ENCODE measurements around the gene SZRD1. TPM values are rescaled to one million over a fixed set of nuclear protein-coding genes. Genes with fewer than 3 reads are reported as not detected.
A peak's percentile ranks its signal among the peaks of the same experiment; 100 is the strongest.

SZRD1 gene
- total RNA-seq, 1 donor = 72.5 TPM

DNA sequence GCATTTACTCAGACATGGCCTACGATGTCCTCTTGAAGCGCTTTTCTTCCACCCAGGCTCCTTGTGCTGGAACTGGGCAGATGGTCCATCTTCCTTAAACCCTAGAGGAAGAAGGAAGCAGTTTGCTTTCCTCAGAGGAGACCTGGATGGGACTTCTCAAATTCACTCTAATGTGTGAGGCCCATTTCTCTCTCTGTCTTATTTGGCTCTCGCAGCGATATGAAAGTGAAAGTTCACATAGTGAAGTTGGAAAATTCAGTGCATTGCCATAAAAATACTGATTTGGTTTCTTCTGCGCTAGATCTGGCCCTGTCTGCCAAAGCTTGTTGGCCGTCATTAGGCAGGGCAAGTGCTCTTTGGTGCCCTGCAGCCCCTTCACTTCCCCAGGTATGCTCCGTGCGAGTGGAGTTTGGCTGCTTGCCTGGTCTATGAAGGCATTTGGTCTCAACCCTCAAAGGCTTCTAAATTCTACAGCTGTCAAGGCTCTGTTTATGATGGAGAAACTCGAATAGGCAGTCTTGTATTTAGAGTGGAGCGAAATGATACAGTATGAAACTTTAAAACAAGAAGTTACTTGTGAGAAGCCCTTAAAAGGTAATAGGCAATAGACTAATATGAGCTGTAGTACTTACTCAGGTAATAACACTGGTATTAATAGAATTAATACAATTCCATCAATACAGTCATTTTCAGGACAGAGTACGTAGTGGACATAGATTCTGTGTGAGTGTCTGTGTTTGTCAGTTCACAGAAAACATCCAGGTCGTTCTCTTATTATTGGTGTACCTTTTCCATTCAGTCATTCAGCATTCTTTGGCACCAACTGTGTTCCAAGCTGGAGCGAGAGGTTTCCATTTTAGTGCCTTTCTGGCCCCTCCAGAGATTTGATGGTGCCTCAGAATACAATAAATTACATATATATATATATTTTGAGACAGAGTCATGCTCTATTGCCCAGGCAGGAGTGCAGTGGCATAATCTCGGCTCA lies 20.5 kb downstream of the SZRD1 start:
- peak overlapping the region; percentile 47 for H3K4me3 ChIP-seq (ENCODE audit: low read depth, low read length)
- peak; percentile 56 for DNase-seq (ENCODE audit: low read depth)
- TF ChIP-seq, protein P1, sequence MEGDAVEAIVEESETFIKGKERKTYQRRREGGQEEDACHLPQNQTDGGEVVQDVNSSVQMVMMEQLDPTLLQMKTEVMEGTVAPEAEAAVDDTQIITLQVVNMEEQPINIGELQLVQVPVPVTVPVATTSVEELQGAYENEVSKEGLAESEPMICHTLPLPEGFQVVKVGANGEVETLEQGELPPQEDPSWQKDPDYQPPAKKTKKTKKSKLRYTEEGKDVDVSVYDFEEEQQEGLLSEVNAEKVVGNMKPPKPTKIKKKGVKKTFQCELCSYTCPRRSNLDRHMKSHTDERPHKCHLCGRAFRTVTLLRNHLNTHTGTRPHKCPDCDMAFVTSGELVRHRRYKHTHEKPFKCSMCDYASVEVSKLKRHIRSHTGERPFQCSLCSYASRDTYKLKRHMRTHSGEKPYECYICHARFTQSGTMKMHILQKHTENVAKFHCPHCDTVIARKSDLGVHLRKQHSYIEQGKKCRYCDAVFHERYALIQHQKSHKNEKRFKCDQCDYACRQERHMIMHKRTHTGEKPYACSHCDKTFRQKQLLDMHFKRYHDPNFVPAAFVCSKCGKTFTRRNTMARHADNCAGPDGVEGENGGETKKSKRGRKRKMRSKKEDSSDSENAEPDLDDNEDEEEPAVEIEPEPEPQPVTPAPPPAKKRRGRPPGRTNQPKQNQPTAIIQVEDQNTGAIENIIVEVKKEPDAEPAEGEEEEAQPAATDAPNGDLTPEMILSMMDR (IDR thresholded peaks at IDR 0.05; ENCODE audit: insufficient read depth, low read depth, low read length) = no peak

DNA sequence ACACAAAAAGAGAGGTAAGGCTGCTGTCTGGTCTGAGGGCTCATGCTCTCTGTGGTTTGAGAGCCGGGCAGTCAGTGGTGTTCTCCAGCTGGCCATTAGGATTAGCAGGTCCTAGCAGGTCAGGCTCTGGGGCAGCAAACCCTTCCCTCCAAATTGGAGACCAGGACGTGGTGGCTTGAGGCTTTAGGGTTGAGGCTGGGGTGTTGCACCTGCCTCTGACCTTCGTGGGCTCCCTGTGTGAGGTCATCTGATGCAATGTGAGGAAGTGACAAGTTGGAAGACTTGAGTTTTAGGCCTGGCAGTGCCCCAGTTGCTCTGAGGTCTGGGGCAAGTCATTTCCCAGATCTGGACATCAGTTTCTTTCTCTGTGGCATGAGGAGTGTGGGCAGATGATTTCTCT lies 24.4 kb downstream of the SZRD1 start:
- no peak overlapping the region for H3K4me3 ChIP-seq (ENCODE audit: low read depth, low read length)
- DNase-seq (ENCODE audit: low read depth) = peak; percentile 41
- TF ChIP-seq, protein P1 (IDR thresholded peaks at IDR 0.05; ENCODE audit: insufficient read depth, low read depth, low read length) = no peak

GRCh38 chr1:16392740-16393569 lies 25.9 kb downstream of the SZRD1 start:
- no peak overlapping the region for H3K4me3 ChIP-seq (ENCODE audit: low read depth, low read length)
- DNase-seq (ENCODE audit: low read depth) = peak; percentile 32
- TF ChIP-seq, protein P1 (IDR thresholded peaks at IDR 0.05; ENCODE audit: insufficient read depth, low read depth, low read length) = no peak

- TF ChIP-seq, protein P1 (IDR thresholded peaks at IDR 0.05; ENCODE audit: insufficient read depth, low read depth, low read length) = no peak
- no peak overlapping the region for H3K4me3 ChIP-seq (ENCODE audit: low read depth, low read length)
- no peak for DNase-seq (ENCODE audit: low read depth)
Measured at GRCh38 chr1:16393570-16394521, 26.8 kb downstream of the SZRD1 start.

DNA sequence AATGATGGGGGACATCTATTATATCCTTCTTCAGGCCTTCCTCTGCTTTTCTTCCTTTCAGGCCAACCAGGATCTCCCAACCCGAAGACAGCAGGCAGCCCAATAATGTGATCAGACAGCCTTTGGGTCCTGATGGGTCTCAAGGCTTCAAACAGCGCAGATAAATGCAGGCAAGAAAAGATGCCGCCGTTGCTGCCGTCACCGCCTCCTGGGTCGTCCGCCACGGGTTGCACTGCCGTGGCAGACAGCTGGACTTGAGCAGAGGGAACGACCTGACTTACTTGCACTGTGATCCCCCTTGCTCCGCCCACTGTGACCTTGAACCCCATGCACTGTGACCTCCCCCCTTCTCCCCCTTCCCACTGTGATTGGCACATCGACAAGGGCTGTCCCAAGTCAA lies 27.9 kb downstream of the SZRD1 start:
- TF ChIP-seq, protein P1 (IDR thresholded peaks at IDR 0.05; ENCODE audit: insufficient read depth, low read depth, low read length) = no peak
- no peak for DNase-seq (ENCODE audit: low read depth)
- no peak overlapping the region for H3K4me3 ChIP-seq (ENCODE audit: low read depth, low read length)

DNA sequence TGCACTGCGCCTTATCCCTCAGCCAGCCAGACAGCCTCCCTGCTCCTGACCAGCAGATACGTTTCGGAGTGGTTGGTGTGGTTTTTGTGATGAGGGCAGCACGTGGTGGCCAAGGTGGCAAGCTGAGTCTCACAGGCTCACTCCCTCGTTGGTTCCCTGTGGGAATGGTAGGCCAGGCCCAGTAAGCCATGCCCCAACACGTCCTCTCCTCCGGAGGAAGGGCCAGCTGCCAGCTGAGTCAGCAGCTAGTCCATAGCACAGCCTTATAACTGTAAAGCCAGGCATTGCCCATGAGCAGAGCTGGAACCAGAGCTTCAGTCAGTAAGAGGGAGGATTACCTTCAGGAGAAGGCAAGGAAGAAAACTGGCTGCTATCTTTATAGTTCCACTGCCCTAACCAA lies 29.5 kb downstream of the SZRD1 start:
- H3K4me3 ChIP-seq (ENCODE audit: low read depth, low read length) = no peak overlapping the region
- peak; percentile 80 for DNase-seq (ENCODE audit: low read depth)
- TF ChIP-seq, protein P1 (IDR thresholded peaks at IDR 0.05; ENCODE audit: insufficient read depth, low read depth, low read length) = no peak

Measured in fibroblast of villous mesenchyme (primary cell).